ENCODE data around the gene KCNIP2. TPM values are rescaled to one million over a fixed set of nuclear protein-coding genes. Genes with fewer than 3 reads are reported as not detected.
A peak's percentile ranks its signal among the peaks of the same experiment; 100 is the strongest.

The KCNIP2 gene
- total RNA-seq, 4 donors from 2014 or later = 1.3 to 20.3 (median 4.8) TPM

DNA sequence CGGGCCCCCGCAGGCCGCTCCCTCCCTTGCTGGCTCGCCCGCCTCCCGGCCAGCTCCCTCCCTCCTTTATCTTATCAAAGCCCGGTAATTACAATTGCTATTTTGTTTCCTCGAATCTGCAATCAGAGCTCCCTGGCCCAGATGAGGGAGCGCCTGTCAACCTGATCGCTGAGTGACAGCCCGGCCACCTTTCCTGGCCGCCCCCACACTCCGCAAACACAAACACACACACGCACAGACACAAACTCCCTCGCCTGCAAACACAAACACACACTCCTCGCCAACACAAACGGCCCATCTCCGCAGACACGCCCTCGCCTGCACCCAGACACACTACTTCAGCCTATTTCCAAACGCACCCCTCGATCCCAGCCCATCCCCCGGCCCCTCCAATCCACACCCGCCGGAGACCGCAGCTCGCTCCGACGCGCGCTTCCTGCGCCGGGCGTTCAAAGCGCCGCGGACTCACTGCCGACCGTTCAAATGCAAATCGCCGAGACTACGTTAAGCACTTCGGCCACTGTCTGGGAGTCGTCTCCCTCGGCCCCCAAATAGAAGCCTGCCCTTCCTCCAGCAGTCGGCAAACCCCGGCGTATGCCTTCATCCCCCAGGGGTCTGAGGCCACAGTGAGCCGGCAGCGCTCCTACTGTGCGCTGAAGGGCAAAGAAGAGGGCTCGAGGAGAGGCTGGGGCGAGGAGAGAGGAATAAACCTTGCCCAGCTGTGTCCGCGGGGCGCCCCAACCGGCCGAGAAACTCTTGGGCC, 64.6 kb downstream of the KCNIP2 start:
- H3K36me3 ChIP-seq = no peaks in the 10 kb centered on the region
- H3K4me1 ChIP-seq = peaks cover 78% of the 10 kb centered on the region
- no peak overlapping the region for H3K27ac ChIP-seq
- WGBS = 15% methylated on average over 49 of the region's 58 CpGs
- TF ChIP-seq, protein P1, sequence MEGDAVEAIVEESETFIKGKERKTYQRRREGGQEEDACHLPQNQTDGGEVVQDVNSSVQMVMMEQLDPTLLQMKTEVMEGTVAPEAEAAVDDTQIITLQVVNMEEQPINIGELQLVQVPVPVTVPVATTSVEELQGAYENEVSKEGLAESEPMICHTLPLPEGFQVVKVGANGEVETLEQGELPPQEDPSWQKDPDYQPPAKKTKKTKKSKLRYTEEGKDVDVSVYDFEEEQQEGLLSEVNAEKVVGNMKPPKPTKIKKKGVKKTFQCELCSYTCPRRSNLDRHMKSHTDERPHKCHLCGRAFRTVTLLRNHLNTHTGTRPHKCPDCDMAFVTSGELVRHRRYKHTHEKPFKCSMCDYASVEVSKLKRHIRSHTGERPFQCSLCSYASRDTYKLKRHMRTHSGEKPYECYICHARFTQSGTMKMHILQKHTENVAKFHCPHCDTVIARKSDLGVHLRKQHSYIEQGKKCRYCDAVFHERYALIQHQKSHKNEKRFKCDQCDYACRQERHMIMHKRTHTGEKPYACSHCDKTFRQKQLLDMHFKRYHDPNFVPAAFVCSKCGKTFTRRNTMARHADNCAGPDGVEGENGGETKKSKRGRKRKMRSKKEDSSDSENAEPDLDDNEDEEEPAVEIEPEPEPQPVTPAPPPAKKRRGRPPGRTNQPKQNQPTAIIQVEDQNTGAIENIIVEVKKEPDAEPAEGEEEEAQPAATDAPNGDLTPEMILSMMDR (IDR thresholded peaks at IDR 0.05) = no peak
- no peak for TF ChIP-seq EP300 (IDR thresholded peaks at IDR 0.05)
- no peak for TF ChIP-seq POLR2A (IDR thresholded peaks at IDR 0.05)
- TF ChIP-seq POLR2AphosphoS5 (IDR thresholded peaks at IDR 0.05) = no peak
- peaks cover 59% of the 10 kb centered on the region for H3K27me3 ChIP-seq
- DNase-seq (ENCODE audit: low spot score in 2 of 2) = peak; percentile 60 to 72
- peak overlapping the region; percentile 50 for H3K4me3 ChIP-seq
- H3K9me3 ChIP-seq = no peaks in the 10 kb centered on the region

DNA sequence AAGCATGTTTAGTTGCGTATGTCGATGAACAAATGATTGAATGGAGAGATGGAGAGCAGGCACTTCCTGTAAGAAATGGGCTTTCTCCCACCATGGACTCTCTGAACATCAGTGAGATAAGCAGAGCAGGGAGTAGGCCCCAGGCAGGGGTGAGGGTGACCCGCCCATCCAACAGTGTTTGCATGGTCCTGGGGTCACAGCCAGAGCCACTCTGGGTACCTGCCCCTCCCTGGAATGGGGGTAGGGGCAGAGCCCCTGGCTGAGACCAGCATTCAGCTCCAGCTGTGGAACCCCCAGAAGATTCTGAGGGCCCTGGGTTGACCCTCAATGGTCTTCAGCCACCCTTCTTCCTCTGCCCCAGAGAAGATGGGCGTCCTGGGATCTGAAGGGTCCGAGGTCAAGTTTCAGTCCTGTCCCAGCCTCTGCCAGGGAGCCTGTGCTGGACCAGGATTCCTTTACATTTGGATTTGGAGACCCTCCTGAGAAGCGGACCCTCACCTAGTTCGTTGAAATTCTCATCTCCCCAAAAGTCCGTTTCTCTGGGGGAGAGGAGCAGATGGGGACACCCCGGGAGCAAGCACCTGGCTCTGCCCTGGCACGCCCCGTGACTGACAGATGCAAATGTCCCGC, 65.3 kb downstream of the KCNIP2 start:
- TF ChIP-seq, protein P1 (IDR thresholded peaks at IDR 0.05) = no peak
- no peak for TF ChIP-seq EP300 (IDR thresholded peaks at IDR 0.05)
- TF ChIP-seq POLR2A (IDR thresholded peaks at IDR 0.05) = no peak
- no peak for TF ChIP-seq POLR2AphosphoS5 (IDR thresholded peaks at IDR 0.05)

DNA sequence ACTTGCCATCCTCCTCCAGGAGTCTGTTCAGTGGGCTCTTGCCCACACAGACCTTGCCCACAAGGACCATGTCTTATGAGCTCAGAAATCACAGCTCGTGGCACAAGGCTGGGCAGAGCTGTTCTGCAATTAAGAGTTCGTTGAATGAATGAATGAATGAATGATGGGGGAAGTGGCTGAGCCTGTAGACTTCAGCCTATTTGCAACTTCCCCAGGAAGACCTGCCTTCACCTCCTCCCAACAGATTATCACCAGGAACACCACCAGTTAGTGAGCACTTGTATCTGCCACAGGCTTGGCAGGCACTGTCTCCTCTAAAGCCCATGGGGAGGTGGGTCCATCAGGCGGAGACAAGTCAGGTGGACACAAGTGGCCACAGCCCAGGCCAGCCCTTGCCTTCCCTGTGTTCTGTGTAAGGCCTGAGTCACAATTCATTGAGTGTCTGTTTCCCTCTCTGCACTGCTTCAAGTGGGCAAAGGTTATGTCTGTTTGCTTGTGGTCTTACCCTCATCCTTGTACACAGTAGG, 65.9 kb downstream of the KCNIP2 start:
- TF ChIP-seq EP300 (IDR thresholded peaks at IDR 0.05) (no peak), POLR2AphosphoS5 (IDR thresholded peaks at IDR 0.05) (no peak), POLR2A (IDR thresholded peaks at IDR 0.05) (no peak)
- TF ChIP-seq, protein P1 (IDR thresholded peaks at IDR 0.05) = no peak
- 95% methylated on average over 3 of the region's 3 CpGs for WGBS
- Histone ChIP-seq H3K4me3 (no peak overlapping the region), H3K9me3 (no peaks in the 10 kb centered on the region), H3K4me1 (peaks cover 69% of the 10 kb centered on the region), H3K27ac (no peak overlapping the region), H3K36me3 (no peaks in the 10 kb centered on the region), H3K27me3 (peaks cover 70% of the 10 kb centered on the region)
- DNase-seq (ENCODE audit: low spot score in 2 of 2) = peak in 1 of 2 donors; percentile 61

More for the DNA sequence above, 65.3 kb downstream of the KCNIP2 start:
- peak overlapping the region; percentile 50 for H3K4me3 ChIP-seq
- H3K27me3 ChIP-seq = peaks cover 64% of the 10 kb centered on the region
- DNase-seq (ENCODE audit: low spot score in 2 of 2) = peak; percentile 63 to 69
- H3K9me3 ChIP-seq = no peaks in the 10 kb centered on the region
- no peak overlapping the region for H3K27ac ChIP-seq
- no peaks in the 10 kb centered on the region for H3K36me3 ChIP-seq
- peaks cover 72% of the 10 kb centered on the region for H3K4me1 ChIP-seq
- WGBS = 55% methylated on average over 11 of the region's 12 CpGs

DNA sequence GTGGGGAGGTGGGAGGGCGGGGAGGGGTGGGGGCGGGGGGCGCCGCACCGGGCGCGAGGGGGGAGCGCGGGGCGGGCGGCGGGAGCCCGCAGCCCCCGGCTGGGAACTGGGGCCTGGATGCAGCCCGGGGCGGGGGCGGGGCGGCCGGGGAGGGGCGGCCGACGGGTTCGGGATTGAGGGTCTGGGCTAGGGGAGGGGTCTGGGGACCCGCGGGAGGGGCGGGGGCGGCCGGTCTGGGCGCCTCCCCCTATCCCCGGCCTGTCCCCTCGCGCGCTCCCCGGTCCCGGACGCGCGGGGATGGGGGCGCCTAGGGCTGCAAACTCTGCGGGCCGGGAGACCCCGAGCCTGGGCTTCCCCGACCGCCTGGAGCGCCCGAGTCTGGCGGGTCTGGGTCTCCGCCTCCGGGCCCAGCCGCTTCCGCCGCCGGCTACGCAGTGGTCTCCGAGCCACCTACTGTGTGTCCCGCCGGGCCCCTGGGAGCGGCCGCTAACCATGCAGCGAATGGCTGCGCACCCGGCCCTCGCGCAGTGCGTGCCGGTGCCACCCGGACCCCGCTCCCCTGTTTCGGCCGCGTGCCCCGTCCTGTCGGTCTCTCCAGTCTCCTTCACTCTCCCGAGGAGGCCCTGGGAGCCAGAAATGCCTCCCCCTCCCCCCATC, 67.3 kb downstream of the KCNIP2 start:
- peak; percentile 37 to 73 for DNase-seq (ENCODE audit: low spot score in 2 of 2)
- no peak for TF ChIP-seq EP300 (IDR thresholded peaks at IDR 0.05)
- TF ChIP-seq POLR2A (IDR thresholded peaks at IDR 0.05) = no peak
- TF ChIP-seq, protein P1 (IDR thresholded peaks at IDR 0.05) = no peak
- TF ChIP-seq POLR2AphosphoS5 (IDR thresholded peaks at IDR 0.05) = no peak
- Histone ChIP-seq H3K9me3 (no peaks in the 10 kb centered on the region), H3K27ac (no peak overlapping the region), H3K27me3 (peaks cover 83% of the 10 kb centered on the region), H3K4me1 (peaks cover 55% of the 10 kb centered on the region), H3K36me3 (no peaks in the 10 kb centered on the region), H3K4me3 (peak overlapping the region; percentile 47)
- 11% methylated on average over 42 of the region's 74 CpGs for WGBS

Other genes starting within 250 kb of the KCNIP2 start
- 10 to 100 TPM; 48.2 to 83.6 (median 71.3) TPM for gene FBXW4, start 148.6 kb downstream of the KCNIP2 start, total RNA-seq
- not detected for gene FGF8, start 67.7 kb downstream of the KCNIP2 start, total RNA-seq
- 10 to 100 TPM; 13.3 to 60.5 (median 31.1) TPM for gene NPM3, start 60.4 kb downstream of the KCNIP2 start, total RNA-seq
- 100 to 1,000 TPM in 3 of 4 donors, 10 to 100 TPM in 1; 90.2 to 423 (median 131) TPM for gene OGA, start 25.4 kb downstream of the KCNIP2 start, total RNA-seq
- gene ARMH3, start 212.4 kb upstream of the KCNIP2 start, total RNA-seq = 10 to 100 TPM; 12.1 to 25.7 (median 20.4) TPM
- gene HPS6, start 221.5 kb upstream of the KCNIP2 start, total RNA-seq = 10 to 100 TPM; 23.6 to 43.2 (median 31.3) TPM